ENCODE measurements around the gene RNF125.
A peak's percentile ranks its signal among the peaks of the same experiment; 100 is the strongest.

Gene RNF125

GRCh38 chr18:32092422-32093101 lies 73.9 kb downstream of the RNF125 start (continued):
- TF ChIP-seq GLI2 (tag by site-specific recombination; IDR thresholded peaks at IDR 0.05; ENCODE audit: borderline replicate concordance, low read depth) (no peak), PRDM2 (tag by site-specific recombination; IDR thresholded peaks at IDR 0.05; ENCODE audit: borderline replicate concordance) (no peak), ZNF174 (tag by site-specific recombination; IDR thresholded peaks at IDR 0.05) (no peak), TCF7L2 (IDR thresholded peaks at IDR 0.05; ENCODE audit: borderline replicate concordance, low read depth, low read length) (no peak), GLIS1 (tag by site-specific recombination; IDR thresholded peaks at IDR 0.05) (peak; percentile 77), EGR2 (tag by site-specific recombination; IDR thresholded peaks at IDR 0.05; ENCODE audit: low read depth) (peak; percentile 64), ZNF266 (tag by site-specific recombination; IDR thresholded peaks at IDR 0.05; ENCODE audit: low read depth) (no peak), ZNF670 (tag by site-specific recombination; IDR thresholded peaks at IDR 0.05; ENCODE audit: low read depth) (no peak), ZNF132 (tag by site-specific recombination; IDR thresholded peaks at IDR 0.05; ENCODE audit: borderline replicate concordance) (no peak), SP7 (tag by site-specific recombination; IDR thresholded peaks at IDR 0.05) (no peak; the same call in none of the 2 replicates), PBX3 (CRISPR knock-in tag; IDR thresholded peaks at IDR 0.05) (peak; percentile 73), ZSCAN16 (tag by site-specific recombination; IDR thresholded peaks at IDR 0.05) (no peak), ZNF221 (tag by site-specific recombination; IDR thresholded peaks at IDR 0.05; ENCODE audit: borderline replicate concordance) (no peak), ZNF558 (tag by site-specific recombination; IDR thresholded peaks at IDR 0.05) (no peak), ZNF664 (tag by site-specific recombination; IDR thresholded peaks at IDR 0.05) (no peak), ZNF24 (tag by site-specific recombination; IDR thresholded peaks at IDR 0.05) (peak; percentile 68), ZNF704 (tag by site-specific recombination; IDR thresholded peaks at IDR 0.05) (no peak), GLIS2 (tag by site-specific recombination; IDR thresholded peaks at IDR 0.05) (peak; percentile 98), ZFP37 (tag by site-specific recombination; IDR thresholded peaks at IDR 0.05) (no peak)
- TF ChIP-seq, protein P1, sequence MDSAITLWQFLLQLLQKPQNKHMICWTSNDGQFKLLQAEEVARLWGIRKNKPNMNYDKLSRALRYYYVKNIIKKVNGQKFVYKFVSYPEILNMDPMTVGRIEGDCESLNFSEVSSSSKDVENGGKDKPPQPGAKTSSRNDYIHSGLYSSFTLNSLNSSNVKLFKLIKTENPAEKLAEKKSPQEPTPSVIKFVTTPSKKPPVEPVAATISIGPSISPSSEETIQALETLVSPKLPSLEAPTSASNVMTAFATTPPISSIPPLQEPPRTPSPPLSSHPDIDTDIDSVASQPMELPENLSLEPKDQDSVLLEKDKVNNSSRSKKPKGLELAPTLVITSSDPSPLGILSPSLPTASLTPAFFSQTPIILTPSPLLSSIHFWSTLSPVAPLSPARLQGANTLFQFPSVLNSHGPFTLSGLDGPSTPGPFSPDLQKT (IDR thresholded peaks at IDR 0.05; ENCODE audit: borderline replicate concordance, low read depth, low read length): no peak
- TF ChIP-seq, protein P2, sequence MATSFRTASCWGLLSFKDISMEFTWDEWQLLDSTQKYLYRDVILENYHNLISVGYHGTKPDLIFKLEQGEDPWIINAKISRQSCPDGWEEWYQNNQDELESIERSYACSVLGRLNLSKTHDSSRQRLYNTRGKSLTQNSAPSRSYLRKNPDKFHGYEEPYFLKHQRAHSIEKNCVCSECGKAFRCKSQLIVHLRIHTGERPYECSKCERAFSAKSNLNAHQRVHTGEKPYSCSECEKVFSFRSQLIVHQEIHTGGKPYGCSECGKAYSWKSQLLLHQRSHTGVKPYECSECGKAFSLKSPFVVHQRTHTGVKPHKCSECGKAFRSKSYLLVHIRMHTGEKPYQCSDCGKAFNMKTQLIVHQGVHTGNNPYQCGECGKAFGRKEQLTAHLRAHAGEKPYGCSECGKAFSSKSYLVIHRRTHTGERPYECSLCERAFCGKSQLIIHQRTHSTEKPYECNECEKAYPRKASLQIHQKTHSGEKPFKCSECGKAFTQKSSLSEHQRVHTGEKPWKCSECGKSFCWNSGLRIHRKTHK (tag by site-specific recombination; IDR thresholded peaks at IDR 0.05): no peak
- TF ChIP-seq, protein P3, sequence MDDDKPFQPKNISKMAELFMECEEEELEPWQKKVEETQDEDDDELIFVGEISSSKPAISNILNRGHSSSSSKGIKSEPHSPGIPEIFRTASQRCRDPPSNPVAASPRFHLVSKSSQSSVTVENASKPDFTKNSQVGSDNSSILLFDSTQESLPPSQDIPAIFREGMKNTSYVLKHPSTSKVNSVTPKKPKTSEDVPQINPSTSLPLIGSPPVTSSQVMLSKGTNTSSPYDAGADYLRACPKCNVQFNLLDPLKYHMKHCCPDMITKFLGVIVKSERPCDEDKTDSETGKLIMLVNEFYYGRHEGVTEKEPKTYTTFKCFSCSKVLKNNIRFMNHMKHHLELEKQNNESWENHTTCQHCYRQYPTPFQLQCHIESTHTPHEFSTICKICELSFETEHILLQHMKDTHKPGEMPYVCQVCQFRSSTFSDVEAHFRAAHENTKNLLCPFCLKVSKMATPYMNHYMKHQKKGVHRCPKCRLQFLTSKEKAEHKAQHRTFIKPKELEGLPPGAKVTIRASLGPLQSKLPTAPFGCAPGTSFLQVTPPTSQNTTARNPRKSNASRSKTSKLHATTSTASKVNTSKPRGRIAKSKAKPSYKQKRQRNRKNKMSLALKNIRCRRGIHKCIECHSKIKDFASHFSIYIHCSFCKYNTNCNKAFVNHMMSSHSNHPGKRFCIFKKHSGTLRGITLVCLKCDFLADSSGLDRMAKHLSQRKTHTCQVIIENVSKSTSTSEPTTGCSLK (tag by site-specific recombination; IDR thresholded peaks at IDR 0.05): no peak
- TF ChIP-seq, protein P4, sequence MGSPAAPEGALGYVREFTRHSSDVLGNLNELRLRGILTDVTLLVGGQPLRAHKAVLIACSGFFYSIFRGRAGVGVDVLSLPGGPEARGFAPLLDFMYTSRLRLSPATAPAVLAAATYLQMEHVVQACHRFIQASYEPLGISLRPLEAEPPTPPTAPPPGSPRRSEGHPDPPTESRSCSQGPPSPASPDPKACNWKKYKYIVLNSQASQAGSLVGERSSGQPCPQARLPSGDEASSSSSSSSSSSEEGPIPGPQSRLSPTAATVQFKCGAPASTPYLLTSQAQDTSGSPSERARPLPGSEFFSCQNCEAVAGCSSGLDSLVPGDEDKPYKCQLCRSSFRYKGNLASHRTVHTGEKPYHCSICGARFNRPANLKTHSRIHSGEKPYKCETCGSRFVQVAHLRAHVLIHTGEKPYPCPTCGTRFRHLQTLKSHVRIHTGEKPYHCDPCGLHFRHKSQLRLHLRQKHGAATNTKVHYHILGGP (tag by site-specific recombination; IDR thresholded peaks at IDR 0.05): no peak

All from HEK293 (cell line).